Measurements from ENCODE around the gene PRKCB.

DNA sequence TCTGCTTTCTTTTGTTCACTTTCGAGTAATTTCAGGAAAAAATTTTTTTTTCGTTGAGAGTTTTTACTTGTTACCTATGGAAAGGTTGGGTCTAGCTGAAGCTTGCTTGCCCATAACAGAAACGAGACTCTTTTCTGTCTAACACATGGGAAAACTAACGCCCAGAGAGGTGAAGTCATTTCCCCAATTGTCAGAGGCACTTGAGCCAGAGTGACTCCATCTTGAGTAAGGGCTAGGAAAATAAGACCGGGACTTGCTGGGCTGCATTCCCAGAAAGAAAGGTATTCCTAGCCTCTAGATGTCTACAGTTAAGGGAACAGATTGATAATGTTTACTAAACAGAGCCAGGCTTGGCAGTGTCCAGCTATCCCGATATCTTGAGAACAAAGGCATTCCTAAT, 26.8 kb downstream of the PRKCB start:
- TF ChIP-seq, protein P1, sequence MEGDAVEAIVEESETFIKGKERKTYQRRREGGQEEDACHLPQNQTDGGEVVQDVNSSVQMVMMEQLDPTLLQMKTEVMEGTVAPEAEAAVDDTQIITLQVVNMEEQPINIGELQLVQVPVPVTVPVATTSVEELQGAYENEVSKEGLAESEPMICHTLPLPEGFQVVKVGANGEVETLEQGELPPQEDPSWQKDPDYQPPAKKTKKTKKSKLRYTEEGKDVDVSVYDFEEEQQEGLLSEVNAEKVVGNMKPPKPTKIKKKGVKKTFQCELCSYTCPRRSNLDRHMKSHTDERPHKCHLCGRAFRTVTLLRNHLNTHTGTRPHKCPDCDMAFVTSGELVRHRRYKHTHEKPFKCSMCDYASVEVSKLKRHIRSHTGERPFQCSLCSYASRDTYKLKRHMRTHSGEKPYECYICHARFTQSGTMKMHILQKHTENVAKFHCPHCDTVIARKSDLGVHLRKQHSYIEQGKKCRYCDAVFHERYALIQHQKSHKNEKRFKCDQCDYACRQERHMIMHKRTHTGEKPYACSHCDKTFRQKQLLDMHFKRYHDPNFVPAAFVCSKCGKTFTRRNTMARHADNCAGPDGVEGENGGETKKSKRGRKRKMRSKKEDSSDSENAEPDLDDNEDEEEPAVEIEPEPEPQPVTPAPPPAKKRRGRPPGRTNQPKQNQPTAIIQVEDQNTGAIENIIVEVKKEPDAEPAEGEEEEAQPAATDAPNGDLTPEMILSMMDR (IDR thresholded peaks at IDR 0.05; ENCODE audit: insufficient read depth, low read length, poor library complexity, severe bottlenecking) = no peak
- no peak for TF ChIP-seq EZH2phosphoT487 (conservative IDR thresholded peaks at IDR 0.05; ENCODE audit: low read length)

All from SU-DHL-6 (cell line).